Left hindlimb (tissue), 1 donor: Measurements from ENCODE around the gene XPNPEP2.
"Not testable (repeated sequence)": the region's sequence is repeated elsewhere in the genome, so short reads cannot be mapped to it uniquely, and the experiment has no call there.

Experiments
- DNase-seq: peaks from one replicate; pipeline ENCODE4 v3.0.0-alpha.2; 2018

The XPNPEP2 gene

GRCh38 chrX:129719931-129720530, 18.7 kb upstream of the XPNPEP2 start:
- DNase-seq = peak; percentile 45

GRCh38 chrX:129720741-129721140, 18.0 kb upstream of the XPNPEP2 start:
- DNase-seq = no peak

GRCh38 chrX:129721414-129721813, 17.4 kb upstream of the XPNPEP2 start:
- DNase-seq = no peak

- DNase-seq = no peak
Measured at GRCh38 chrX:129721870-129722269, 16.9 kb upstream of the XPNPEP2 start.

GRCh38 chrX:129723511-129723910, 15.3 kb upstream of the XPNPEP2 start:
- DNase-seq = no peak

GRCh38 chrX:129724754-129725153, 14.0 kb upstream of the XPNPEP2 start:
- DNase-seq = no peak

- peak; percentile 57 for DNase-seq
Measured at GRCh38 chrX:129726307-129727111, 12.3 kb upstream of the XPNPEP2 start.

- DNase-seq = no peak
Measured at GRCh38 chrX:129728061-129728460, 10.7 kb upstream of the XPNPEP2 start.

- no peak for DNase-seq
Measured at GRCh38 chrX:129731228-129731627, 7.6 kb upstream of the XPNPEP2 start.

GRCh38 chrX:129732857-129733256, 5.9 kb upstream of the XPNPEP2 start:
- no peak for DNase-seq

- no peak for DNase-seq
Measured at GRCh38 chrX:129733335-129733734, 5.4 kb upstream of the XPNPEP2 start.

GRCh38 chrX:129736491-129736890, 2.3 kb upstream of the XPNPEP2 start:
- DNase-seq = no peak

GRCh38 chrX:129737916-129738315, 863 bp upstream of the XPNPEP2 start:
- DNase-seq = no peak

GRCh38 chrX:129739578-129739977, 799 bp downstream of the XPNPEP2 start:
- no peak for DNase-seq

GRCh38 chrX:129741880-129742758, 3.3 kb downstream of the XPNPEP2 start:
- no peak for DNase-seq

- DNase-seq = not testable (repeated sequence)
Measured at GRCh38 chrX:129742759-129743152, 4.0 kb downstream of the XPNPEP2 start.

- no peak for DNase-seq
Measured at GRCh38 chrX:129743821-129744220, 5.0 kb downstream of the XPNPEP2 start.

GRCh38 chrX:129744861-129745321, 6.1 kb downstream of the XPNPEP2 start:
- DNase-seq = no peak

GRCh38 chrX:129746557-129747470, 8.0 kb downstream of the XPNPEP2 start:
- no peak for DNase-seq

- no peak for DNase-seq
Measured at GRCh38 chrX:129747533-129747932, 8.8 kb downstream of the XPNPEP2 start.

GRCh38 chrX:129748305-129748704, 9.5 kb downstream of the XPNPEP2 start:
- DNase-seq = no peak

- DNase-seq = no peak
Measured at GRCh38 chrX:129749069-129749468, 10.3 kb downstream of the XPNPEP2 start.
